HG03439 (cell line): ENCODE results near the gene NCAPG2.
"Not testable (repeated sequence)": the region's sequence is repeated elsewhere in the genome, so short reads cannot be mapped to it uniquely, and the experiment has no call there.

ENCODE experiments used
- ATAC-seq: cut with Tn5 transposase; IDR thresholded peaks from one replicate; pipeline ENCODE4 v1.9.1; 2021; ENCODE audit warnings: mild to moderate bottlenecking, moderate library complexity; ENCODE audit not compliant: unreplicated experiment

The NCAPG2 gene

GRCh38 chr7:158706710-158707590 is 2.3 kb upstream of the NCAPG2 start:
- ATAC-seq, result no peak

- no peak for ATAC-seq
Observed at GRCh38 chr7:158706273-158706704, 1.7 kb upstream of the NCAPG2 start.

GRCh38 chr7:158705234-158705850 is 738 bp upstream of the NCAPG2 start:
- no peak for ATAC-seq

GRCh38 chr7:158703679-158704523 is 703 bp downstream of the NCAPG2 start:
- not testable (repeated sequence) for ATAC-seq

- ATAC-seq, result no peak
Observed at GRCh38 chr7:158702944-158703343, 1.7 kb downstream of the NCAPG2 start.

GRCh38 chr7:158702196-158702595 is 2.4 kb downstream of the NCAPG2 start:
- ATAC-seq, result no peak

- ATAC-seq, result no peak
Observed at GRCh38 chr7:158700008-158700407, 4.6 kb downstream of the NCAPG2 start.

- ATAC-seq, result no peak
Observed at GRCh38 chr7:158699341-158699740, 5.3 kb downstream of the NCAPG2 start.

GRCh38 chr7:158698657-158699195 is 5.9 kb downstream of the NCAPG2 start:
- no peak for ATAC-seq

GRCh38 chr7:158697597-158697996 is 7.0 kb downstream of the NCAPG2 start:
- not testable (repeated sequence) for ATAC-seq

- ATAC-seq, result no peak
Observed at GRCh38 chr7:158695726-158696452, 8.7 kb downstream of the NCAPG2 start.

- ATAC-seq, result no peak
Observed at GRCh38 chr7:158695056-158695455, 9.5 kb downstream of the NCAPG2 start.

- ATAC-seq, result no peak
Observed at GRCh38 chr7:158694650-158695049, 10.0 kb downstream of the NCAPG2 start.

GRCh38 chr7:158689488-158689887 is 15.1 kb downstream of the NCAPG2 start:
- no peak for ATAC-seq

GRCh38 chr7:158687406-158687805 is 17.2 kb downstream of the NCAPG2 start:
- ATAC-seq, result no peak

GRCh38 chr7:158685693-158686092 is 18.9 kb downstream of the NCAPG2 start:
- ATAC-seq, result no peak

GRCh38 chr7:158684329-158684728 is 20.3 kb downstream of the NCAPG2 start:
- ATAC-seq, result no peak

GRCh38 chr7:158683541-158683940 is 21.1 kb downstream of the NCAPG2 start:
- ATAC-seq, result no peak

GRCh38 chr7:158682456-158682855 is 22.1 kb downstream of the NCAPG2 start:
- ATAC-seq, result no peak

- no peak for ATAC-seq
Observed at GRCh38 chr7:158680754-158681153, 23.9 kb downstream of the NCAPG2 start.
